Mammary epithelial cell (primary cell): ENCODE data around the gene GABRR3.

Experiments
- EZH2 ChIP-seq: IDR thresholded peaks from 2 replicates; pipeline ENCODE4 v1.6.1; 2012; ENCODE audit warnings: low read length, inconsistent platforms, borderline replicate concordance
- TF ChIP-seq, protein P1 (sequence below), 2 donors: IDR thresholded peaks in 1 of 2; conservative IDR thresholded peaks in 1 of 2; 2 replicates each; pipeline ENCODE4 v1.5.1; 2011 to 2012; ENCODE audit warnings: inconsistent platforms in 2 of 2, low read length in 2 of 2, mild to moderate bottlenecking in 2 of 2, control low read depth in 1 of 2, low read depth in 1 of 2; ENCODE audit not compliant: insufficient read depth in 1 of 2; ENCODE audit errors: extremely low read depth in 1 of 2

DNA sequence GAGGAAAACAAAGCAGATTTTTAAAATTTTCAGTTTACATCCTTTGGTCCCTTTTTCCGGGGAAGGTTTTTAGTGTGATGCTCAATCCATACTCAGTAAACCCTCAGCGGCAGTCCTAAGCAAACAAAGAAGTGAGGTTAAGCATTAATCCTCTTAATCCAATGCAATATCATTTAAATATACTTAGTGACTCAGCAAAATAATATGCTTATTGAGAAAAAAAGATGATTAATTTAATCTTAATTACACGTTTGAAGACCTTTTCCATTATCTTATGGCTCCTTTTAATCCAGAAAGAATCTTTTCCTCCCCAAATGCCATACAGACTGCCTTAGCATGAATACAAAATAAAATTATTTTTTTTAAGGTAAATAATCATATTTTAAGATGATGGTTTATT, at the start of gene GABRR3:
- TF ChIP-seq, protein P1, sequence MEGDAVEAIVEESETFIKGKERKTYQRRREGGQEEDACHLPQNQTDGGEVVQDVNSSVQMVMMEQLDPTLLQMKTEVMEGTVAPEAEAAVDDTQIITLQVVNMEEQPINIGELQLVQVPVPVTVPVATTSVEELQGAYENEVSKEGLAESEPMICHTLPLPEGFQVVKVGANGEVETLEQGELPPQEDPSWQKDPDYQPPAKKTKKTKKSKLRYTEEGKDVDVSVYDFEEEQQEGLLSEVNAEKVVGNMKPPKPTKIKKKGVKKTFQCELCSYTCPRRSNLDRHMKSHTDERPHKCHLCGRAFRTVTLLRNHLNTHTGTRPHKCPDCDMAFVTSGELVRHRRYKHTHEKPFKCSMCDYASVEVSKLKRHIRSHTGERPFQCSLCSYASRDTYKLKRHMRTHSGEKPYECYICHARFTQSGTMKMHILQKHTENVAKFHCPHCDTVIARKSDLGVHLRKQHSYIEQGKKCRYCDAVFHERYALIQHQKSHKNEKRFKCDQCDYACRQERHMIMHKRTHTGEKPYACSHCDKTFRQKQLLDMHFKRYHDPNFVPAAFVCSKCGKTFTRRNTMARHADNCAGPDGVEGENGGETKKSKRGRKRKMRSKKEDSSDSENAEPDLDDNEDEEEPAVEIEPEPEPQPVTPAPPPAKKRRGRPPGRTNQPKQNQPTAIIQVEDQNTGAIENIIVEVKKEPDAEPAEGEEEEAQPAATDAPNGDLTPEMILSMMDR (conservative IDR thresholded peaks at IDR 0.05 in 1 of 2, IDR thresholded peaks at IDR 0.05 in 1 of 2; ENCODE audit: extremely low read depth in 1 of 2, insufficient read depth in 1 of 2, low read depth in 1 of 2, low read length in 2 of 2), result no peak
- TF ChIP-seq EZH2, result no peak
